ENCODE results near the gene NUDT7. TPM values are rescaled to one million over a fixed set of nuclear protein-coding genes. Genes with fewer than 3 reads are reported as not detected.

NUDT7 gene
- total and polyA plus RNA-seq, 9 donors: 2.8 to 5.2 (median 4.2) TPM

GRCh38 chr16:77745972-77746371 is 23.7 kb downstream of the NUDT7 start:
- Histone ChIP-seq H3K36me3 (ENCODE audit: control insufficient read depth, insufficient read depth, low read length) (no peaks in the 10 kb centered on the region), H3K27ac (ENCODE audit: low read length) (no peak overlapping the region), H3K4me3 (ENCODE audit: low read length) (no peak overlapping the region), H3K27me3 (ENCODE audit: control insufficient read depth, insufficient read depth, low read length) (no peaks in the 10 kb centered on the region), H3K9me3 (replicated peaks; ENCODE audit: control insufficient read depth, low read depth, low read length) (no peaks in the 10 kb centered on the region), H3K4me1 (ENCODE audit: control insufficient read depth, insufficient read depth, low read length) (no peaks in the 10 kb centered on the region)
- WGBS (ENCODE audit: insufficient coverage): no CpG with 5 or more reads among the region's 1 CpG
- no peak for DNase-seq

GRCh38 chr16:77748421-77749005 is 26.2 kb downstream of the NUDT7 start:
- Histone ChIP-seq H3K4me3 (ENCODE audit: low read length) (no peak overlapping the region), H3K9me3 (replicated peaks; ENCODE audit: control insufficient read depth, low read depth, low read length) (no peaks in the 10 kb centered on the region), H3K4me1 (ENCODE audit: control insufficient read depth, insufficient read depth, low read length) (no peaks in the 10 kb centered on the region), H3K27me3 (ENCODE audit: control insufficient read depth, insufficient read depth, low read length) (no peaks in the 10 kb centered on the region), H3K36me3 (ENCODE audit: control insufficient read depth, insufficient read depth, low read length) (no peaks in the 10 kb centered on the region), H3K27ac (ENCODE audit: low read length) (no peak overlapping the region)
- DNase-seq: no peak
- WGBS (ENCODE audit: insufficient coverage): 60% methylated on average over 6 of the region's 7 CpGs

- no peak for DNase-seq
- H3K36me3 ChIP-seq (ENCODE audit: control insufficient read depth, insufficient read depth, low read length): no peaks in the 10 kb centered on the region
- no peaks in the 10 kb centered on the region for H3K4me1 ChIP-seq (ENCODE audit: control insufficient read depth, insufficient read depth, low read length)
- WGBS (ENCODE audit: insufficient coverage): no CpG with 5 or more reads among the region's 1 CpG
- no peaks in the 10 kb centered on the region for H3K27me3 ChIP-seq (ENCODE audit: control insufficient read depth, insufficient read depth, low read length)
- H3K27ac ChIP-seq (ENCODE audit: low read length): no peak overlapping the region
- no peaks in the 10 kb centered on the region for H3K9me3 ChIP-seq (replicated peaks; ENCODE audit: control insufficient read depth, low read depth, low read length)
- H3K4me3 ChIP-seq (ENCODE audit: low read length): no peak overlapping the region
These were observed 27.1 kb downstream of the NUDT7 start for GRCh38 chr16:77749415-77749814.

GRCh38 chr16:77758046-77758445 is 35.7 kb downstream of the NUDT7 start:
- Histone ChIP-seq H3K36me3 (ENCODE audit: control insufficient read depth, insufficient read depth, low read length) (no peaks in the 10 kb centered on the region), H3K4me1 (ENCODE audit: control insufficient read depth, insufficient read depth, low read length) (no peaks in the 10 kb centered on the region), H3K9me3 (replicated peaks; ENCODE audit: control insufficient read depth, low read depth, low read length) (no peaks in the 10 kb centered on the region), H3K4me3 (ENCODE audit: low read length) (no peak overlapping the region), H3K27me3 (ENCODE audit: control insufficient read depth, insufficient read depth, low read length) (no peaks in the 10 kb centered on the region), H3K27ac (ENCODE audit: low read length) (no peak overlapping the region)
- DNase-seq: no peak
- WGBS (ENCODE audit: insufficient coverage): 88% methylated on average over 4 of the region's 5 CpGs

GRCh38 chr16:77758508-77758907 is 36.2 kb downstream of the NUDT7 start:
- no peaks in the 10 kb centered on the region for H3K9me3 ChIP-seq (replicated peaks; ENCODE audit: control insufficient read depth, low read depth, low read length)
- 78% methylated on average over 2 of the region's 2 CpGs for WGBS (ENCODE audit: insufficient coverage)
- no peaks in the 10 kb centered on the region for H3K27me3 ChIP-seq (ENCODE audit: control insufficient read depth, insufficient read depth, low read length)
- H3K4me1 ChIP-seq (ENCODE audit: control insufficient read depth, insufficient read depth, low read length): no peaks in the 10 kb centered on the region
- H3K27ac ChIP-seq (ENCODE audit: low read length): no peak overlapping the region
- no peaks in the 10 kb centered on the region for H3K36me3 ChIP-seq (ENCODE audit: control insufficient read depth, insufficient read depth, low read length)
- no peak for DNase-seq
- H3K4me3 ChIP-seq (ENCODE audit: low read length): no peak overlapping the region

GRCh38 chr16:77759201-77759600 is 36.9 kb downstream of the NUDT7 start:
- WGBS (ENCODE audit: insufficient coverage): no CpG with 5 or more reads among the region's 1 CpG
- no peaks in the 10 kb centered on the region for H3K27me3 ChIP-seq (ENCODE audit: control insufficient read depth, insufficient read depth, low read length)

GRCh38 chr16:77759821-77760220 is 37.5 kb downstream of the NUDT7 start:
- DNase-seq: no peak
- Histone ChIP-seq H3K4me3 (ENCODE audit: low read length) (no peak overlapping the region), H3K36me3 (ENCODE audit: control insufficient read depth, insufficient read depth, low read length) (no peaks in the 10 kb centered on the region), H3K27me3 (ENCODE audit: control insufficient read depth, insufficient read depth, low read length) (no peaks in the 10 kb centered on the region), H3K4me1 (ENCODE audit: control insufficient read depth, insufficient read depth, low read length) (no peaks in the 10 kb centered on the region), H3K9me3 (replicated peaks; ENCODE audit: control insufficient read depth, low read depth, low read length) (no peaks in the 10 kb centered on the region), H3K27ac (ENCODE audit: low read length) (no peak overlapping the region)
- 42% methylated on average over 2 of the region's 3 CpGs for WGBS (ENCODE audit: insufficient coverage)

More at GRCh38 chr16:77759201-77759600, 36.9 kb downstream of the NUDT7 start:
- H3K4me3 ChIP-seq (ENCODE audit: low read length): no peak overlapping the region
- no peaks in the 10 kb centered on the region for H3K4me1 ChIP-seq (ENCODE audit: control insufficient read depth, insufficient read depth, low read length)
- H3K9me3 ChIP-seq (replicated peaks; ENCODE audit: control insufficient read depth, low read depth, low read length): no peaks in the 10 kb centered on the region
- H3K36me3 ChIP-seq (ENCODE audit: control insufficient read depth, insufficient read depth, low read length): no peaks in the 10 kb centered on the region
- no peak overlapping the region for H3K27ac ChIP-seq (ENCODE audit: low read length)
- no peak for DNase-seq

- Histone ChIP-seq H3K27ac (ENCODE audit: low read length) (no peak overlapping the region), H3K9me3 (replicated peaks; ENCODE audit: control insufficient read depth, low read depth, low read length) (no peaks in the 10 kb centered on the region), H3K36me3 (ENCODE audit: control insufficient read depth, insufficient read depth, low read length) (no peaks in the 10 kb centered on the region), H3K27me3 (ENCODE audit: control insufficient read depth, insufficient read depth, low read length) (no peaks in the 10 kb centered on the region), H3K4me3 (ENCODE audit: low read length) (no peak overlapping the region), H3K4me1 (ENCODE audit: control insufficient read depth, insufficient read depth, low read length) (no peaks in the 10 kb centered on the region)
- 20% methylated on average over 1 of the region's 1 CpG for WGBS (ENCODE audit: insufficient coverage)
- no peak for DNase-seq
These were observed 38.5 kb downstream of the NUDT7 start for GRCh38 chr16:77760800-77761199.

- H3K36me3 ChIP-seq (ENCODE audit: control insufficient read depth, insufficient read depth, low read length): no peaks in the 10 kb centered on the region
- H3K9me3 ChIP-seq (replicated peaks; ENCODE audit: control insufficient read depth, low read depth, low read length): no peaks in the 10 kb centered on the region
- H3K27me3 ChIP-seq (ENCODE audit: control insufficient read depth, insufficient read depth, low read length): no peaks in the 10 kb centered on the region
- no peak for DNase-seq
- no peak overlapping the region for H3K27ac ChIP-seq (ENCODE audit: low read length)
- H3K4me1 ChIP-seq (ENCODE audit: control insufficient read depth, insufficient read depth, low read length): no peaks in the 10 kb centered on the region
- H3K4me3 ChIP-seq (ENCODE audit: low read length): no peak overlapping the region
- whole genome bisulfite sequencing (ENCODE audit: insufficient coverage): no CpG with 5 or more reads among the region's 1 CpG
These were observed 38.9 kb downstream of the NUDT7 start for GRCh38 chr16:77761204-77761603.

- no peaks in the 10 kb centered on the region for H3K4me1 ChIP-seq (ENCODE audit: control insufficient read depth, insufficient read depth, low read length)
- H3K27me3 ChIP-seq (ENCODE audit: control insufficient read depth, insufficient read depth, low read length): no peaks in the 10 kb centered on the region
- DNase-seq: no peak
- H3K36me3 ChIP-seq (ENCODE audit: control insufficient read depth, insufficient read depth, low read length): no peaks in the 10 kb centered on the region
- H3K27ac ChIP-seq (ENCODE audit: low read length): no peak overlapping the region
- WGBS (ENCODE audit: insufficient coverage): 0% methylated on average over 1 of the region's 2 CpGs
- H3K9me3 ChIP-seq (replicated peaks; ENCODE audit: control insufficient read depth, low read depth, low read length): no peaks in the 10 kb centered on the region
- H3K4me3 ChIP-seq (ENCODE audit: low read length): no peak overlapping the region
These were observed 39.9 kb downstream of the NUDT7 start for GRCh38 chr16:77762262-77762661.

- WGBS (ENCODE audit: insufficient coverage): no CpG with 5 or more reads among the region's 1 CpG
- H3K27ac ChIP-seq (ENCODE audit: low read length): no peak overlapping the region
- no peaks in the 10 kb centered on the region for H3K36me3 ChIP-seq (ENCODE audit: control insufficient read depth, insufficient read depth, low read length)
These were observed 41.7 kb downstream of the NUDT7 start for GRCh38 chr16:77763994-77764393.

More at GRCh38 chr16:77763994-77764393, 41.7 kb downstream of the NUDT7 start:
- Histone ChIP-seq H3K27me3 (ENCODE audit: control insufficient read depth, insufficient read depth, low read length) (no peaks in the 10 kb centered on the region), H3K9me3 (replicated peaks; ENCODE audit: control insufficient read depth, low read depth, low read length) (no peaks in the 10 kb centered on the region), H3K4me3 (ENCODE audit: low read length) (no peak overlapping the region), H3K4me1 (ENCODE audit: control insufficient read depth, insufficient read depth, low read length) (no peaks in the 10 kb centered on the region)
- DNase-seq: no peak

Data from muscle of leg (tissue), 11 donors.